ENCODE data around the gene UGT1A7.
A peak's percentile ranks its signal among the peaks of the same experiment; 100 is the strongest.

The UGT1A7 gene

DNA sequence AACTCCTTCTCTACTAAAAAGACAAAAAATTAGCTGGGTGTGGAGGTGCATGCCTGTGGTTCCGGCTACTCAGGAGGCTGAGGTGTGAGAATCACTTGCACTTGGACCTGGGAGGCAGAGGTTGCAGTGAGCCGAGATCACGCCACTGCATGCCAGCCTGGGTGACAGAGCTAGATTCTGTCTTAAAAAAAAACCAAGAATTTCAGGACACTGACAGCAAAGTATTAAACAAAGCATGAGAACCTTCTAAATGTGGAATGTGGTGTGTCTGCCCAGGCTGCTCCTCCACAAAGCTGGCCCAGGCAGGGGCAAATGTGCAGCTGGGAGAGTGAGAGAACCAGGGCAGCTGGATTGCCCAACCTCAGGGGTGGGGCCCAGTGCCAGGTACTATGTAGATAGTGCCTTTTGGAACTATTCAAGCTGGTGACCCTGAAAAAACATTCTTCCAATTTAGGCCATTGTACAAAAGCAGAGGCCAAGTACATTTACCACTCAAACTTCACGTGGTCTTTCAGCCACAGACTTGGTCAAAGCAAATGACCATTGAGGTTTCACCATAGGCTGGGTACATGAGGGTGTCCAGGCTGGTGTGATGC lies 24.3 kb downstream of the UGT1A7 start:
- Histone ChIP-seq H3K4me1 (no peaks in the 10 kb centered on the region), H3K9me3 (no peaks in the 10 kb centered on the region), H3K27me3 (no peaks in the 10 kb centered on the region), H3K36me3 (no peaks in the 10 kb centered on the region), H3K4me3 (ENCODE audit: low read depth, low read length) (no peak overlapping the region)
- no peak for DNase-seq
- TF ChIP-seq CTCF (IDR thresholded peaks at IDR 0.05; ENCODE audit: low read depth, low read length): no peak

DNA sequence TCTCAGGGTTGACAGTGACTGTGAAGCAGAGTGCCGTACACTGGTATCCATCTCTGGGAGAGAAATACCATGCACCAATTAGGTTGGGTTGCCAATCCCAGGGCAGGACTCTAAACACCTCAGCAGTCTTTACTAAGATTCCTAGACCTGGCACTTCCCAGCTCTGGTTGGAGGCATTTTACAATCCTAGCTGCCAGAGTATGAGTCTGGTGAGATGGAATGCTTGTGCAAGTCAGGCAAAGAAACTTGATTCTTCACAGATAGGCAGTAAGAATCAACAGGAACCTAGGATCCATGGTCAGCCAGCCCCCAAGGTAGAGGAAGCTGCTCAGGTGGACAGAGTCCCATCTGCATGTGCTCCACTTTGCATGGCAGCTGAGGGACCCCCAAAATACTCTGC lies 25.0 kb downstream of the UGT1A7 start:
- Histone ChIP-seq H3K9me3 (no peaks in the 10 kb centered on the region), H3K36me3 (no peaks in the 10 kb centered on the region), H3K4me3 (ENCODE audit: low read depth, low read length) (no peak overlapping the region), H3K4me1 (no peaks in the 10 kb centered on the region), H3K27me3 (no peaks in the 10 kb centered on the region)
- no peak for TF ChIP-seq CTCF (IDR thresholded peaks at IDR 0.05; ENCODE audit: low read depth, low read length)
- DNase-seq: no peak

GRCh38 chr2:233707940-233708644 lies 26.4 kb downstream of the UGT1A7 start:
- TF ChIP-seq CTCF (IDR thresholded peaks at IDR 0.05; ENCODE audit: low read depth, low read length): no peak
- H3K27me3 ChIP-seq: no peaks in the 10 kb centered on the region
- no peak for DNase-seq
- no peak overlapping the region for H3K4me3 ChIP-seq (ENCODE audit: low read depth, low read length)
- no peaks in the 10 kb centered on the region for H3K9me3 ChIP-seq
- no peaks in the 10 kb centered on the region for H3K4me1 ChIP-seq
- no peaks in the 10 kb centered on the region for H3K36me3 ChIP-seq

GRCh38 chr2:233708942-233709341 lies 27.2 kb downstream of the UGT1A7 start:
- no peak overlapping the region for H3K4me3 ChIP-seq (ENCODE audit: low read depth, low read length)
- no peaks in the 10 kb centered on the region for H3K36me3 ChIP-seq
- no peaks in the 10 kb centered on the region for H3K4me1 ChIP-seq
- peak; percentile 39 for DNase-seq
- no peaks in the 10 kb centered on the region; the same call in 1 of the 2 replicates for H3K27me3 ChIP-seq
- no peaks in the 10 kb centered on the region for H3K9me3 ChIP-seq
- no peak for TF ChIP-seq CTCF (IDR thresholded peaks at IDR 0.05; ENCODE audit: low read depth, low read length)

DNA sequence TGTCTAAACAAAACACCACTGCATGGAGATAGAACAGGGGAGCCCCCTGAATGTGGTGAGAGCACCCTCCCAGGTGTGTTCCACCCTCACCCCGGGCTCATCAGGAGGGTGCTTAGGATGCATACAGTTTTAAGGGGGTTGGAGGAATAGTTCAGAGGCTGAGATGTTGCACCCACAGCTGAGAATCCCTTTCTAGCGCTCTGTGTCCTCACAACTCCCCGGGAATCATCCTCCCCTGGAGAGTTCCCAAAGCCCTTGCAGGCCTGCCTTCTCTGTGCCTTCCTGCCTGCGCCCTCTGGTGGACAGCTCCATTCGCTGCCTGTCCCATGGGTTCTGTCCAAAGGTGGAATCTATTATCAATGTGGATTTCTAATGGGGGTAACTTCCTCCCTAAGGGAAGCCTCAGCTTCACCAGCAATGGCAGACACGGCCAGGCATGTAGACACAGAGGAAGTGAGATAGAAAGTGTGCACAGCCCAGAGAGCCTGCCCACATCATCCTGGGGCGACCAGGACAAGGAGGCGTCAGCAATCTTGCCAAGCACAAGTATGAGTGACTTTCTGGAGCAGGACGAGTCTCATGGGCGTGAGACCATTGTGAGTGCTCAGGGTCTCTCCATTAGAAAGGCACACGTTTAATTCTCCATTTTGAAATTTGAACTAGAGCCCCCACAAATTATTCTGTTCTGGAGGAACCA lies 29.8 kb downstream of the UGT1A7 start:
- Histone ChIP-seq H3K9me3 (no peaks in the 10 kb centered on the region), H3K27me3 (peaks cover 3% of the 10 kb centered on the region; the same call in 1 of the 2 replicates), H3K36me3 (no peaks in the 10 kb centered on the region), H3K4me1 (no peaks in the 10 kb centered on the region), H3K4me3 (ENCODE audit: low read depth, low read length) (no peak overlapping the region)
- DNase-seq: peak; percentile 88
- peak; percentile 96 for TF ChIP-seq CTCF (IDR thresholded peaks at IDR 0.05; ENCODE audit: low read depth, low read length)
